HG03103 (cell line): ENCODE data around the gene SCYGR3.
"Not testable (repeated sequence)": the region's sequence is repeated elsewhere in the genome, so short reads cannot be mapped to it uniquely, and the experiment has no call there.

Experiments used
- ATAC-seq: cut with Tn5 transposase; IDR thresholded peaks from one replicate; pipeline ENCODE4 v1.9.1; 2021; ENCODE audit warnings: low read depth; ENCODE audit not compliant: unreplicated experiment

Gene SCYGR3

DNA sequence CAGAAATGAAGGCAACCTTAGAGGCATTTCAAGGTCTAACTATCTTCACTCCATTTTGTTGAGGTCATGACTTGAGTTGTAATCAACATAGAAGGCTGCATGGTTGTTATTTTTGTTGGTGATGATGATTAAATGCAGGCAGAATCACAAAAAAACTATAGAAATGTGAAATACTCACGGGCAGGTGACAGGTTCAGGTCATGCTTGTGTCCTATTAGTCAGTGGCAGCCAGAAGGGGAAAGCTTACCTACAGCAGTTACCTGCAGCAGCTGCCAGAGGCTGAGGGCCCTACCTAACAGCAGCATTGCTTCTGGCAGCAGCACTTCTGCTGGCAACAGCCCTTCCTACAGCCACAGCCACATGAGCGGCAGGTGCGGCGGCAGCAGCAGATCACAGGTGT is 394 bp downstream of the SCYGR3 start:
- ATAC-seq: no peak

GRCh38 chr2:227613272-227613660 is 1.4 kb downstream of the SCYGR3 start:
- ATAC-seq: no peak

DNA sequence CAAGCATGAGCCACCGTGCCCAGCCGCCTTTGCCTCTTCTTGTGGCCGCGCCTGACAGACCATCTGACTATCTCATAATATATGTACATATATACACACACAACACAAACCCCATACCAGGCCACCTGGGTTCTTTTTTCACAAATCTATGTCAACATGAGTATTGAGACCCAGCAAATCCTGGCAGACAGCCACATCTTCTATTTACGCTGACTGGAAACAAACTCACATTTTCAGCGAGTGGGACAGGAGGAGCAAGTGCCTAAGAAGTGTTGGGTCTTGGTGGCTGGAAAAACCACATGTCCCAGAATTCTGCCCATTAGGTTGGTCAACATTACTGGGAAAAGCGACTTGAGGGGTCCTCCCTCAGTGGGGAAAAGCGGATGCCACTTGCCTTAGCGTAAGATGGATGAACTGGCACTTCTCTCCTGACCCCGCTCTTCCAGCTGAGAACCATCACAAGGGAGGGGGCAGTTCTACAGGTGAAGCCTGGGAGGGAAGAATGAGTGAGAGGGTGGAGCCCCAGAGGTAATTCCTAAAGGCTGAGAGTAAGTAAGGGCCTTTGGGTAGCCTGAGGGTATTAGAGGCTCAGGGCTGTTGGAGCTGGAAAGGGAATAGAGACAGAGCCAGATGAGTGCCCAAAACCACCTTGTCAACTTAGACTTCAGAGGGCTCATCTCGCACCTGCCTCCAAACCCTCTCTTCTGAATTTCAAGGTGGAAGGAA is 1.9 kb downstream of the SCYGR3 start:
- ATAC-seq: no peak

DNA sequence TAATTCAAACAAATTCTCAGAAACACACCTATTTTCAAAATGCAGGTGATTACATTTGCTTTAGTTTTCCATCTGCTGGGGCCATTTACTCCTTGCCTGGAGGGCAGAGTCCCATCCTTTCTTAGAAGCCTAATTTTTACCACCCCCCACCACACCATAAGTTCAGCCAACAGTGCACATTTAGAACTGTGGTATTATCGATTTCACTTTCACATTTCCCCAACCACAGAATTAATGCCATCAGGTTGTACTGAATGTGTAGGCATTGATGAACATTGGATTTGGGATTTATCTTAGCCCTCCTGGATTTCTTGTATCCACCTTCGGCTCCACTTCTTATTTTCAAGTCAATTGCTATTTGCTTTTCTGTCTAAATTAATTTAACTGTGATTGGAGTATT is 4.5 kb downstream of the SCYGR3 start:
- no peak for ATAC-seq

DNA sequence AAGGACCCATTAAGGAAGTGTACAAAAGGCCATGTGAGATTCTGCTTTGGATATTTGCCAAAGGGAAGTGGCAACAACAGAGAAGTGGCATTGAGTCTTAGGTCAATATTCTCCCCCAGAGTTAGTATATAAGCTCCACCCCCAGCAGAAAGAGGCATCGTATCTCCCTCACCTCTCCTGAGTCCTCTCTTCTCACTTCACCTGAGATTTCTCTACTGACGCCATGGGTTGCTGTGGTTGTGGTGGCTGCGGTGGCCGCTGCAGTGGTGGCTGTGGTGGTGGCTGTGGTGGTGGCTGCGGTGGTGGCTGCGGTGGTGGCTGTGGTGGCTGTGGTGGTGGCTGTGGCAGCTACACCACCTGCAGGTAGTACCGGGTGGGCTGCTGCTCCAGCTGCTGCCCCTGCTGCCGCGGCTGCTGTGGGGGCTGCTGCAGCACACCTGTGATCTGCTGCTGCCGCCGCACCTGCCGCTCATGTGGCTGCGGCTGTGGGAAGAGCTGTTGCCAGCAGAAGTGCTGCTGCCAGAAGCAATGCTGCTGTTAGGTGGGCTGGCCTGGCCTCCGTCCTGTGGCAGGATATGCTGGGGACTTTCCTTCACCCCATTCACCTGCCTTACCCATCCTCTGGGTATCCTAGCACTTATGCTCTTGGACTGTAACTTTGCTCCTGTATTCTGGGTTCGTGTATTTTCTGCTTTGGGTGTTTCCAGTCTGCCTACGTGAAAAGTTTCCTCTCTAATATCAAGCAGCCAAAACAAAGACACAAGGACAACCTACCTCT is 5.9 kb downstream of the SCYGR3 start:
- ATAC-seq: peak; percentile 67

DNA sequence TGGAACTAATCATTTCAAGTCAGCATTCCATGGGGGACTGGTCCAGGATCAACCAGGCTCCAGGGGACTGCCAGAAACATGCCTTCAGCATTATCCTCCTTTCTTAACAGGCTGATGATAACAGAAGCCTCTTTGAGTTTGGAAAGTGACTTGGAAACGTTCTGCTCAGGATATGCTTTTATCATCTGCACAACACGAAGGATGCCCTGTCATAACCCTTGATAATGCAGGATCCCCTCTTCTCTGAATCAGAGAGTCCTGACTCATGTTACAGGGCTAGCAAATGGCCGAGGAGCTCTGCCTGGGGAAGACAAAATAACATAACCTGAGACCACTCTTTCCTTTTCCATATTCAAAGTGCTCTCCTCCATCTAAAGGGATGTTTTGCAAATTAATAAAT is 6.7 kb downstream of the SCYGR3 start:
- ATAC-seq: no peak

GRCh38 chr2:227606476-227606875 is 8.2 kb downstream of the SCYGR3 start:
- ATAC-seq: no peak

DNA sequence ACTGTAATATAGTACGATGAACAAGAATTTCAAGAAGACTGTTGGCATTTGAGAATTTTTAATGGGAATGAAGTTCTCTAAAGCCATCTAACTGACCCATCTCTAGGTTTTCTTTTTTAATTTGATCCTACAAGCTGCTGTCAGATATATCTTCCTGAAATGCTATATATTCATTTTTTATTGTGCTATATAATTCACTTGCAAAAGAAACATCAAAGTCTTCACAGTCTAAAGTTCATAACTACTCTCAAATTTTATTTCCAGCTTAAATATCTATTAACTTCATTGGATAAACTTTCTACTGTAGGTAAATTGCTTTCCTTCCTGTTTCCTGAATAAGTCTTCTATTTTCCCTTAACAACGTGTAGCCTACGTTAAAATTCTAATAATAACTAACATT is 12.3 kb downstream of the SCYGR3 start:
- no peak for ATAC-seq

- ATAC-seq: not testable (repeated sequence)
These were observed 15.7 kb downstream of the SCYGR3 start, which contains the start of gene SCYGR2 for GRCh38 chr2:227598835-227599503. Gene SCYGR2, plus strand, starts transcription at chr2:227598893. Its CDS starts 0 bp downstream, at chr2:227598893.

GRCh38 chr2:227597998-227598397 is 16.6 kb downstream of the SCYGR3 start:
- no peak for ATAC-seq

- ATAC-seq: no peak
These were observed 17.6 kb downstream of the SCYGR3 start for GRCh38 chr2:227597036-227597435.

GRCh38 chr2:227595797-227596196 is 18.8 kb downstream of the SCYGR3 start:
- no peak for ATAC-seq

DNA sequence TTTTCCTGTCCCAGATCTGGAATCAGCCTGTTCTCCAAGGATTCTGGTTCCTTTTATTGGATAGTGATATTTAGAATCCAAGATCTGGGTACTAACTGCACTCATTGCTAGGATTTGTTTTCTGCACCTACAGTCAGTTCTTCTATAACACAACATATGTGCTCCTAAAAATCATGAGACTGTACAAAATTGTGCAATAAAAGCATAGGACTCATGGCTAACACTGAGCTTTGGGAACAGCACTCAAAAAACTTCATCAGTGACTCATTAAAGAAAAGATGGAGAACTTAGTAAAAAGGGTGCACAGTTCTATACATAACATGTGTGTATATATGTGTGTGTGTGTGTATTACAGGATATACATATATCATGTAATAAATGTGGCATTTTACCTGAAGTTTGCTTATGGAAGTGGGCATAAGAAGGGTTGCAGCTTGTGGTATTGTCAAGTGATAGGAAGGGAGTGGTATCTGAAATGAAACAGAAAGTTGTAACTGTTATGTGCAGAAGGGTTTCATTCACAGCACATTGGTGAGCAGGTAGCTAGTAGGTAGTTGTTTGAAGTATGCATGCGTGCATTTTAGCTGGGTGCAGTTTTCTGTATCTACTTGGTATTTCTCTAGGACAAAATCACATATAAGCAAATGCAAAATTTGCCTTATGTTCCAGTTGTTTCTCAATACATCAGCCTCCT is 21.8 kb downstream of the SCYGR3 start:
- no peak for ATAC-seq

GRCh38 chr2:227582369-227582768 is 32.3 kb downstream of the SCYGR3 start:
- ATAC-seq: no peak

GRCh38 chr2:227579791-227580190 is 34.8 kb downstream of the SCYGR3 start:
- ATAC-seq: no peak

GRCh38 chr2:227578642-227579041 is 36.0 kb downstream of the SCYGR3 start:
- ATAC-seq: no peak

DNA sequence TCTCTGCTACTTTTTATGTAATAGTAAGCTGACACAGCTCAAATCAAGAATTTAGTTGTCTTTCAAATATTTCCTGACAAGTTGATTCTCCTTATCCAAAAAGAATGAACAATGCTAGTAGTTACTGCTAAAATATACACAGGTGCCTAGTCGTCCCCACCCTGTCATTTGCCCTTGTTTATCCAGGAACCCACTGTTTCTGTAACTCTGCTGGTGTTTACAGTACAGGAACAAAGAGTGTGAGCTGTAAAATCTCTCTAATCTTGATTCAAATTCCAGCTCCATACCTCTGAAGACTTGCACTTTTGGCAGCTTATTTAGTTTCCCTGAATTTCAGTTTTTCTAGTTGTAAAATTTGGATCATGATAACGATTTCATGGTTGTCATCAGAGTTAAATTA is 37.1 kb downstream of the SCYGR3 start:
- ATAC-seq: no peak

DNA sequence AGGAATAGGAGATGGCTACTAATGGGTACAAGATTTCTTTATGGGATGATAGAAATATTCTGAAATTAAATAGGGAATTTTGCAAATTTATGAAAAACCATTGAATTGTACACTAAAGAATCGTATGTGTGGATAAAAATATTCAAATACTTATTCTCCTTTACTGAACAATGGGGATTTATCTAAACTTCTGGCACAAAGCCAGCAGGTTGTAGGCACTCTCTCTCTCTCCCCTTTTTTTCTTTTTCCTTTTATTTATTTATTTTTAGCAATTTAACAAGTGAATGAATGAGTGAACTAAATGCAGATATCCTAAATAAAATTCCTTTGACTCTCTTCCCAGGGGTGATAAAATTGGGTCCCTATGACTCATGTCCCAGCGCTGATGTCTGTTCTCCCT is 37.8 kb downstream of the SCYGR3 start:
- no peak for ATAC-seq

DNA sequence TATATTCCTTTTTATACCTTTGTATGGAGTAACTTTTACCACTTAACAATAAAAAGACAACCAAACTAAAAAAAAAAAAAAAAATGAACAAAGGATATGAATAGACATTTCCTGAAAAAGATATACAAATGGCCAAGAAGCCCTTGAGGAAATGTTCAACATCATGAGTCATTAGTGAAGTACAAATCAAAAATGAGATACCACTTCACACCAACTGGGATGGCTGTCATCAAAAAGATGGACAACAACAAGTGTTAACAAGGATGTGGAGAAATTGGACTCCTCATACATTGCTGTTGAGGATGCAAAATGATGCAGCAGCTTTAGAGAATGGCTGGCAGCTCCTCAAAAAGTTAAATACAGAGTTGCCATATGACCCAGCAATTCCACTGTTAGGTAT is 38.5 kb downstream of the SCYGR3 start:
- ATAC-seq: no peak

DNA sequence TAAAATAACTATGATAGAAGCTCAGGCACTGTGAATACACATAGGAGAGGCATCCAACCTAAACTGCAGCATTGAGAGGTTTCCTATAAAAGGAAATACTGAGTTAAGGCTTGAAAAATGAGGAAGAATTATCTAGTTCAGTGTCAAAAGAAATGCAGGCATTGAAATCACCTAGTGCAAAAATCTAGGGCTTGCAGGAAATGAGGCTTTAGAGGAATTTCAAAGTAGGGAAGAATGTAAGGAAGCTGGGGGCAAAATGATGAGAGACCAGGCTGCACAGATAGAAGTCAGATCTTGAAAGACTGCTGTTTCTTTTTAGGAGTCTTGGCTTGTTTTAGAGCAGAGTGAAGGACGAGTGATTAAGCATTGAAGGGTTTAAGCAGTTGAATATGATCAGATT is 44.0 kb downstream of the SCYGR3 start:
- no peak for ATAC-seq

DNA sequence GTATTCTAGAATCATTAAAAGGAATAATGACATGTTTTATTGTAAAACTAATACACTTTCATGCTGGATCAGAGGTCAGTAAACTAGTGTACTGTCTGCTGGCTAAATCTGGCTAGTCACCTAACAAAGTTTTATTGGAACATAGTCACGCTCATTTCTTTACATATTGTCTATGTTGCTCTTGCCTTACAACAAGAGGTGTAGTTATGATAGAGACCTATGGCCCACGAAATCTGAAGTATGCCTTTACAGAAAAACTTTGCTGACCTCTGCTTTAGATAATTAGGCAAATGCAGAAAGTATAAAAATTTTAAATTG is 45.8 kb downstream of the SCYGR3 start:
- no peak for ATAC-seq
